ENCODE measurements around the gene LRRC41. TPM values are rescaled to one million over a fixed set of nuclear protein-coding genes. Genes with fewer than 3 reads are reported as not detected.
"Not testable (repeated sequence)": the region's sequence is repeated elsewhere in the genome, so short reads cannot be mapped to it uniquely, and the experiment has no call there.

LRRC41 gene
- total RNA-seq, 2 experiments from 2014 or later, result 36.8 to 48.8 TPM

GRCh38 chr1:46242918-46243317, 60.5 kb downstream of the LRRC41 start:
- BruUV-seq (replicated peaks), result no TSS peak
- CTCF ChIA-PET (ENCODE audit: unreplicated experiment), result no interaction called here
- H2AFZ ChIP-seq (ENCODE audit: low read length), result no peak overlapping the region

DNA sequence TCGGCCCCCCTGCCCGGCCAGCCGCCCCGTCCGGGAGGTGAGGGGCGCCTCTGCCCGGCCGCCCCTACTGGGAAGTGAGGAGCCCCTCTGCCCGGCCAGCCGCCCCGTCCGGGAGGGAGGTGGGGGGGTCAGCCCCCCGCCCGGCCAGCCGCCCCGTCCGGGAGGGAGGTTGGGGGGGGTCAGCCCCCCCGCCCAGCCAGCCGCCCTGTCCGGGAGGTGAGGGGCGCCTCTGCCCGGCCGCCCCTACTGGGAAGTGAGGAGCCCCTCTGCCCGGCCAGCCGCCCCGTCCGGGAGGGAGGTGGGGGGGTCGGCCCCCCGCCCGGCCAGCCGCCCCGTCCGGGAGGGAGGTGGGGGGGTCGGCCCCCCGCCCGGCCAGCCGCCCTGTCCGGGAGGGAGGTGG, 61.7 kb downstream of the LRRC41 start:
- H2AFZ ChIP-seq (ENCODE audit: low read length), result not testable (repeated sequence)

More at GRCh38 chr1:46242918-46243317, 60.5 kb downstream of the LRRC41 start:
- H3K9me3 ChIP-seq (ENCODE audit: low read length), result no peaks in the 10 kb centered on the region
- no peak overlapping the region for H3K4me3 ChIP-seq (ENCODE audit: low read depth, low read length, poor library complexity, severe bottlenecking)
- no peaks in the 10 kb centered on the region for H3K9me2 ChIP-seq (ENCODE audit: insufficient read depth, low read length)
- peaks cover 17% of the 10 kb centered on the region for H3K4me1 ChIP-seq (ENCODE audit: insufficient read depth, low read length, poor library complexity, severe bottlenecking)
- H3K4me2 ChIP-seq (ENCODE audit: low read length), result no peak overlapping the region
- no peak for TF ChIP-seq EZH2phosphoT487 (IDR thresholded peaks at IDR 0.05; ENCODE audit: borderline replicate concordance, low read depth, low read length)
- TF ChIP-seq, protein P1, sequence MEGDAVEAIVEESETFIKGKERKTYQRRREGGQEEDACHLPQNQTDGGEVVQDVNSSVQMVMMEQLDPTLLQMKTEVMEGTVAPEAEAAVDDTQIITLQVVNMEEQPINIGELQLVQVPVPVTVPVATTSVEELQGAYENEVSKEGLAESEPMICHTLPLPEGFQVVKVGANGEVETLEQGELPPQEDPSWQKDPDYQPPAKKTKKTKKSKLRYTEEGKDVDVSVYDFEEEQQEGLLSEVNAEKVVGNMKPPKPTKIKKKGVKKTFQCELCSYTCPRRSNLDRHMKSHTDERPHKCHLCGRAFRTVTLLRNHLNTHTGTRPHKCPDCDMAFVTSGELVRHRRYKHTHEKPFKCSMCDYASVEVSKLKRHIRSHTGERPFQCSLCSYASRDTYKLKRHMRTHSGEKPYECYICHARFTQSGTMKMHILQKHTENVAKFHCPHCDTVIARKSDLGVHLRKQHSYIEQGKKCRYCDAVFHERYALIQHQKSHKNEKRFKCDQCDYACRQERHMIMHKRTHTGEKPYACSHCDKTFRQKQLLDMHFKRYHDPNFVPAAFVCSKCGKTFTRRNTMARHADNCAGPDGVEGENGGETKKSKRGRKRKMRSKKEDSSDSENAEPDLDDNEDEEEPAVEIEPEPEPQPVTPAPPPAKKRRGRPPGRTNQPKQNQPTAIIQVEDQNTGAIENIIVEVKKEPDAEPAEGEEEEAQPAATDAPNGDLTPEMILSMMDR (conservative IDR thresholded peaks at IDR 0.05; ENCODE audit: low read length), result no peak
- H4K20me1 ChIP-seq (ENCODE audit: insufficient read depth, low read length), result no peaks in the 10 kb centered on the region
- peaks cover 2% of the 10 kb centered on the region; the same call in 1 of the 2 replicates for H3K79me2 ChIP-seq (ENCODE audit: insufficient read depth, low read depth, low read length)
- intact Hi-C loops (cut with micrococcal nuclease; ENCODE audit: unreplicated experiment), result no loop called here
- no peak for DNase-seq (ENCODE audit: low spot score)
- no peak overlapping the region for H3K27ac ChIP-seq (ENCODE audit: low read depth, low read length, poor library complexity, severe bottlenecking)
- POLR2A ChIA-PET, result no interaction called here
- H3K36me3 ChIP-seq (ENCODE audit: insufficient read depth, low read length), result no peaks in the 10 kb centered on the region

GRCh38 chr1:46238865-46239264, 64.6 kb downstream of the LRRC41 start:
- intact Hi-C loops (cut with micrococcal nuclease; ENCODE audit: unreplicated experiment); H3K9me2 ChIP-seq (ENCODE audit: insufficient read depth, low read length); H3K27ac ChIP-seq (ENCODE audit: low read depth, low read length, poor library complexity, severe bottlenecking); H3K79me2 ChIP-seq (ENCODE audit: insufficient read depth, low read depth, low read length); POLR2A ChIA-PET; CTCF ChIA-PET (ENCODE audit: unreplicated experiment); H4K20me1 ChIP-seq (ENCODE audit: insufficient read depth, low read length); DNase-seq (ENCODE audit: low spot score); H3K4me2 ChIP-seq (ENCODE audit: low read length); H3K4me3 ChIP-seq (ENCODE audit: low read depth, low read length, poor library complexity, severe bottlenecking); BruUV-seq (replicated peaks); H3K4me1 ChIP-seq (ENCODE audit: insufficient read depth, low read length, poor library complexity, severe bottlenecking); H2AFZ ChIP-seq (ENCODE audit: low read length); H3K36me3 ChIP-seq (ENCODE audit: insufficient read depth, low read length): not testable (repeated sequence)
- peaks cover 11% of the 10 kb centered on the region; the same call in 1 of the 2 replicates for H3K9me3 ChIP-seq (ENCODE audit: low read length)

More for the DNA sequence above, 61.7 kb downstream of the LRRC41 start:
- DNase-seq (ENCODE audit: low spot score); H3K9me3 ChIP-seq (ENCODE audit: low read length); H3K4me3 ChIP-seq (ENCODE audit: low read depth, low read length, poor library complexity, severe bottlenecking); H3K79me2 ChIP-seq (ENCODE audit: insufficient read depth, low read depth, low read length); H3K9me2 ChIP-seq (ENCODE audit: insufficient read depth, low read length); CTCF ChIA-PET (ENCODE audit: unreplicated experiment); H4K20me1 ChIP-seq (ENCODE audit: insufficient read depth, low read length); intact Hi-C loops (cut with micrococcal nuclease; ENCODE audit: unreplicated experiment); H3K36me3 ChIP-seq (ENCODE audit: insufficient read depth, low read length); H3K4me2 ChIP-seq (ENCODE audit: low read length); POLR2A ChIA-PET; BruUV-seq (replicated peaks); H3K27ac ChIP-seq (ENCODE audit: low read depth, low read length, poor library complexity, severe bottlenecking): not testable (repeated sequence)
- peaks cover 14% of the 10 kb centered on the region for H3K4me1 ChIP-seq (ENCODE audit: insufficient read depth, low read length, poor library complexity, severe bottlenecking)

GRCh38 chr1:46236882-46237281, 66.5 kb downstream of the LRRC41 start:
- Histone ChIP-seq H3K9me3 (ENCODE audit: low read length) (peaks cover 11% of the 10 kb centered on the region; the same call in 1 of the 2 replicates), H2AFZ (ENCODE audit: low read length) (no peak overlapping the region), H3K36me3 (ENCODE audit: insufficient read depth, low read length) (no peaks in the 10 kb centered on the region), H4K20me1 (ENCODE audit: insufficient read depth, low read length) (no peaks in the 10 kb centered on the region), H3K9me2 (ENCODE audit: insufficient read depth, low read length) (no peaks in the 10 kb centered on the region), H3K27ac (ENCODE audit: low read depth, low read length, poor library complexity, severe bottlenecking) (no peak overlapping the region), H3K4me3 (ENCODE audit: low read depth, low read length, poor library complexity, severe bottlenecking) (no peak overlapping the region), H3K4me1 (ENCODE audit: insufficient read depth, low read length, poor library complexity, severe bottlenecking) (no peaks in the 10 kb centered on the region), H3K4me2 (ENCODE audit: low read length) (no peak overlapping the region), H3K79me2 (ENCODE audit: insufficient read depth, low read depth, low read length) (no peaks in the 10 kb centered on the region)
- no TSS peak for BruUV-seq (replicated peaks)
- CTCF ChIA-PET (ENCODE audit: unreplicated experiment), result no interaction called here
- POLR2A ChIA-PET, result interaction anchor here (1.3 kb wide), 1 partner anchor 56 kb away, joined by 3 read pairs; no protein-coding TSS in a partner anchor
- DNase-seq (ENCODE audit: low spot score), result no peak
- intact Hi-C loops (cut with micrococcal nuclease; ENCODE audit: unreplicated experiment), result no loop called here
- TF ChIP-seq EZH2phosphoT487 (IDR thresholded peaks at IDR 0.05; ENCODE audit: borderline replicate concordance, low read depth, low read length), result no peak
- TF ChIP-seq, protein P1 (conservative IDR thresholded peaks at IDR 0.05; ENCODE audit: low read length), result no peak

GRCh38 chr1:46231231-46231630, 72.2 kb downstream of the LRRC41 start:
- H4K20me1 ChIP-seq (ENCODE audit: insufficient read depth, low read length); H2AFZ ChIP-seq (ENCODE audit: low read length); H3K36me3 ChIP-seq (ENCODE audit: insufficient read depth, low read length); H3K4me2 ChIP-seq (ENCODE audit: low read length); H3K27ac ChIP-seq (ENCODE audit: low read depth, low read length, poor library complexity, severe bottlenecking); BruUV-seq (replicated peaks); H3K79me2 ChIP-seq (ENCODE audit: insufficient read depth, low read depth, low read length); intact Hi-C loops (cut with micrococcal nuclease; ENCODE audit: unreplicated experiment); DNase-seq (ENCODE audit: low spot score); H3K4me1 ChIP-seq (ENCODE audit: insufficient read depth, low read length, poor library complexity, severe bottlenecking); H3K4me3 ChIP-seq (ENCODE audit: low read depth, low read length, poor library complexity, severe bottlenecking); H3K9me2 ChIP-seq (ENCODE audit: insufficient read depth, low read length); H3K9me3 ChIP-seq (ENCODE audit: low read length); CTCF ChIA-PET (ENCODE audit: unreplicated experiment): not testable (repeated sequence)
- POLR2A ChIA-PET, result interaction anchor here (0.8 to 1.3 kb wide), 2 partner anchors 12 to 189 kb away, joined by 3 to 4 read pairs; no protein-coding TSS in a partner anchor

Measured in OCI-LY7 (cell line).